Measurements from ENCODE around the gene EDIL3. TPM values are rescaled to one million over a fixed set of nuclear protein-coding genes. Genes with fewer than 3 reads are reported as not detected.

The EDIL3 gene
- total and polyA plus RNA-seq, 4 experiments from 2014 or later, result not detected

DNA sequence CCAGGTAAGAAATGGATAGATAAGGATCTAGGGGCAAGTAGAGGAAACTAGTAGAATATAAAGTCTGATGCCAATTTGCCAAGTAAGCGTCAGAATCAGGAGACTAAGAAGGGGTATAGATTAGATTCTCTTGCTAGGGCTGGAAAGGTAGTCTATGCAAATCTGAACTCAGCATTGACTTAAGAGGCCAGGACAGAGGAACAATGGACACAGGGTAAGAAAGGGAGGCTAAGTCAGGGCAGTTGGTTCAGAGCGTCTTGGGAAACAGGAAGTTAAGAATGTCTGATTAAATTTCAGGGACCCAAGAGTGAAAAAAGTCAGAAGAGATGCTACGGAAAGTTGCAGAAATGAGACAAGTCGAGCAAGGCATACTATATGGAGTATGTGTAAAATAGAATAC lies 400.8 kb downstream of the EDIL3 start:
- Histone ChIP-seq H3K4me3 (ENCODE audit: low read length in 2 of 2) (no peak overlapping the region), H3K9me3 (ENCODE audit: control insufficient read depth in 1 of 2, low read length in 2 of 2) (no peaks in the 10 kb centered on the region), H3K4me1 (ENCODE audit: insufficient read depth, low read length) (no peaks in the 10 kb centered on the region), H3K27me3 (ENCODE audit: insufficient read depth, low read length) (no peaks in the 10 kb centered on the region), H3K27ac (ENCODE audit: low read depth, low read length) (no peak overlapping the region), H3K36me3 (ENCODE audit: insufficient read depth, low read length) (no peaks in the 10 kb centered on the region)
- CTCF ChIA-PET (ENCODE audit: partially characterized antibody), result no interaction called here
- intact Hi-C loops (cut with micrococcal nuclease), result no loop called here
- no peak overlapping the region for H3K4me3 Mint-ChIP-seq
- POLR2A ChIA-PET (ENCODE audit: partially characterized antibody), result no interaction called here
- DNase-seq, result no peak
- H3K36me3 Mint-ChIP-seq, result no peaks in the 10 kb centered on the region
- no peaks in the 10 kb centered on the region for H3K4me1 Mint-ChIP-seq
- H3K27me3 Mint-ChIP-seq, result no peaks in the 10 kb centered on the region
- no peak overlapping the region for H3K27ac Mint-ChIP-seq
- H3K9me3 Mint-ChIP-seq, result peaks cover 0 to 5% (median 0%) of the 10 kb centered on the region in 8 donors

DNA sequence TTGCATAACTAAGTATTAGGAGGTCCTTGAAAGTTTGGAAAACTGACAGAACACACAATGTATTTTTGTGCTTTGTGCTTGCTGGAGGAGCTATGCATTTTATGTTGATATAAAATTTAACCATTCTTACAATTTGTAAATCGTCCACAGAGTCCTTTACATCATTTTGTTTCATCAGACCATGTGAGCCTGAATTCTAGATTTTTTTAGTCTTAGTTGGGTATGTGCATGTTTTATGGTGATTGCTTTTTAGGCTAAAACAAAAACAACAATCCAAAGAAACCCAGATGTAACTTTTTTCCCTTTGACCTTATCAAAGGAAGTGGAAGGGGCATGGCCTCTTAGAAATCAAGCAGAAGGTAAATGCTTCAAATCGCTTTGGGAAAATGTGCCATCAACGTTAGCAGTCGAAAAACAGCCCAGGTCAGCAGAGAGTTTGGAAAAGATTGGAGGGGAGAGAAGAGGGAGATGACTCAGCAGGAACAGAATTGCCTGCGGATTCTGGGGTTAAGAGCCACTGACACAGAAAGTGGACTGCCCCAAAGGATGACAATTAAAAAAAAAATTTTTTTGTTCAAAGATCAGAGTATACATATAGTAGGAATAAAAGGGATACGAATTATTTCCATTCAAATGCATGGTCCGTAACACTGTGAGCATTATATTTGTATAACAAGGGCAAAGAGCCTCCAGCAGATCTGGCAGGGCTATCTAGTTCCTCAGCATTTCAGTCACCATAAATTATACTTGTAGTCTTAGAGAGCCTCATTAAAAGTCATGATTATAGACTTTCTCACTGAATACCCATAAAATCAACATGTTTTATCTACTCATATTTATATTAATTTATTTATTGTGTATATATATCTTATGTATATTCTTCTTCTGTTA lies 410.5 kb downstream of the EDIL3 start:
- Mint-ChIP-seq H3K27ac (no peak overlapping the region), H3K4me1 (no peaks in the 10 kb centered on the region), H3K9me3 (peaks cover 0 to 1% (median 0%) of the 10 kb centered on the region in 8 donors), H3K36me3 (no peaks in the 10 kb centered on the region), H3K27me3 (no peaks in the 10 kb centered on the region), H3K4me3 (no peak overlapping the region)
- ChIA-PET POLR2A (ENCODE audit: partially characterized antibody) (no interaction called here), CTCF (ENCODE audit: partially characterized antibody) (no interaction called here)
- Histone ChIP-seq H3K27ac (ENCODE audit: low read depth, low read length) (no peak overlapping the region), H3K4me1 (ENCODE audit: insufficient read depth, low read length) (no peaks in the 10 kb centered on the region), H3K27me3 (ENCODE audit: insufficient read depth, low read length) (no peaks in the 10 kb centered on the region), H3K9me3 (ENCODE audit: control insufficient read depth in 1 of 2, low read length in 2 of 2) (no peaks in the 10 kb centered on the region), H3K4me3 (ENCODE audit: low read length in 2 of 2) (no peak overlapping the region), H3K36me3 (ENCODE audit: insufficient read depth, low read length) (no peaks in the 10 kb centered on the region)
- no peak for DNase-seq
- intact Hi-C loops (cut with micrococcal nuclease), result no loop called here

DNA sequence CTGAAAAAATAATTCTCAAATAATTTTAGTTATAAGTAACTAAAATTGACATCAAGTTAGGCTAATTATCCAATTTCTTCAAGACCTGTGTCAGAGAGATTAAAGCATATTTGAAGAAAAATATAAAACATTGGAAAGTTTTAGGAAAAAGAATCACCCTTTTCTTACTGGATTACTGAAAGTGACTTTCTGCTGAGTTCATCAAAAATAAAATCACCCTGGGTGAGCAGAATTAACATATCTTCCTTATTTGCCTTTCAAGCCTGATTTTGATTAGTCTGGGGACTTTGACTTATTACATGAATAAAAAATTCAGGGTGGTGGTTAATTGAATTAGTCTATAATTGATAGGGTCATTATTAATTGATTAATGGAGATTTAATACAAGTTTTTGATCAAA lies 411.8 kb downstream of the EDIL3 start:
- Mint-ChIP-seq H3K36me3 (no peaks in the 10 kb centered on the region), H3K27ac (no peak overlapping the region), H3K27me3 (no peaks in the 10 kb centered on the region), H3K9me3 (peaks cover 0 to 1% (median 0%) of the 10 kb centered on the region in 8 donors), H3K4me3 (no peak overlapping the region), H3K4me1 (no peaks in the 10 kb centered on the region)
- Histone ChIP-seq H3K4me3 (ENCODE audit: low read length in 2 of 2) (no peak overlapping the region), H3K27ac (ENCODE audit: low read depth, low read length) (no peak overlapping the region), H3K36me3 (ENCODE audit: insufficient read depth, low read length) (no peaks in the 10 kb centered on the region), H3K4me1 (ENCODE audit: insufficient read depth, low read length) (no peaks in the 10 kb centered on the region), H3K27me3 (ENCODE audit: insufficient read depth, low read length) (no peaks in the 10 kb centered on the region), H3K9me3 (ENCODE audit: control insufficient read depth in 1 of 2, low read length in 2 of 2) (no peaks in the 10 kb centered on the region)
- DNase-seq, result no peak
- ChIA-PET POLR2A (ENCODE audit: partially characterized antibody) (no interaction called here), CTCF (ENCODE audit: partially characterized antibody) (no interaction called here)
- intact Hi-C loops (cut with micrococcal nuclease), result no loop called here

DNA sequence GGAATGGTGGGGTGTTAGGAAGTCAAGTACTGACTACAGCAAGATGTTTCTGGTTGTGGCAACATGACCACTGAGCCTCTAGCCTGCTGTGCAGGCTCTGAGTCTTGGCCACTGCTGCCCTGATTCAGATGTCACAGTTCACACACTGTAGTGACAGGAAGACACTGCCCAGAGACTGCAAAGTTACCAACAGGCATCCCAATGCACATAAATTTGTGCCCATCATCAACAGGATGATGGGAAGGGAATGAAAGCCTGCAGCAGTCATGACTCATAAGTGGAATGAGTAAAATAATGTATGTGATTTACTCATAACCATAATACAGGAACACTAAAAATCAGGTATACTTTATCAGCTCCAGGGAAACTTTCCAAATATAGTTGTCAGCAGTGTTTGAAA lies 412.4 kb downstream of the EDIL3 start:
- no peaks in the 10 kb centered on the region for H3K36me3 ChIP-seq (ENCODE audit: insufficient read depth, low read length)
- no peak for DNase-seq
- no peak overlapping the region for H3K4me3 ChIP-seq (ENCODE audit: low read length in 2 of 2)
- H3K27ac ChIP-seq (ENCODE audit: low read depth, low read length), result no peak overlapping the region
- no peak overlapping the region for H3K4me3 Mint-ChIP-seq
- no peaks in the 10 kb centered on the region for H3K27me3 ChIP-seq (ENCODE audit: insufficient read depth, low read length)
- ChIA-PET POLR2A (ENCODE audit: partially characterized antibody) (no interaction called here), CTCF (ENCODE audit: partially characterized antibody) (no interaction called here)
- no peak overlapping the region for H3K27ac Mint-ChIP-seq
- no peaks in the 10 kb centered on the region for H3K4me1 ChIP-seq (ENCODE audit: insufficient read depth, low read length)
- no peaks in the 10 kb centered on the region for H3K9me3 ChIP-seq (ENCODE audit: control insufficient read depth in 1 of 2, low read length in 2 of 2)
- intact Hi-C loops (cut with micrococcal nuclease), result no loop called here
- peaks cover 0 to 1% (median 0%) of the 10 kb centered on the region in 8 donors for H3K9me3 Mint-ChIP-seq
- no peaks in the 10 kb centered on the region for H3K27me3 Mint-ChIP-seq
- no peaks in the 10 kb centered on the region for H3K4me1 Mint-ChIP-seq
- no peaks in the 10 kb centered on the region for H3K36me3 Mint-ChIP-seq

DNA sequence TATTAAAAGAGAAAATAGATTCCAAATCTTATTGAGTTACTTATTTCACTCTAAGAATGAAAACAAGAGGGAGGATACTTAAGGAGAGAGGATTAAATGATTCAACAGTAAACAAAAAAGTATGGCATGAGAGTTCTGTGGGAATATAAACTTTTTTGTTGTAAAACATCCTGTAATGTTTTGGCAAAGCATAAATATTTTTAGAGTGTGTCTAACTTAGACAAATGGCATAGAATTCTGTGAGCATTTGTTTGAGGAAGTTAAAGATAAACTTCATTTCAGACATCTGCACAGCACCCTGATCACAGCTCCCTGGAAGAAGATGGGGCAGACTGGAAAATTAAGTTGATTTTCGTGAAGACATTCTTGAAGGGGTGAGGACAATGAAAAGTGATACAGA lies 417.3 kb downstream of the EDIL3 start:
- Histone ChIP-seq H3K9me3 (ENCODE audit: control insufficient read depth in 1 of 2, low read length in 2 of 2) (no peaks in the 10 kb centered on the region), H3K27me3 (ENCODE audit: insufficient read depth, low read length) (no peaks in the 10 kb centered on the region), H3K27ac (ENCODE audit: low read depth, low read length) (no peak overlapping the region), H3K4me1 (ENCODE audit: insufficient read depth, low read length) (no peaks in the 10 kb centered on the region), H3K4me3 (ENCODE audit: low read length in 2 of 2) (no peak overlapping the region), H3K36me3 (ENCODE audit: insufficient read depth, low read length) (no peaks in the 10 kb centered on the region)
- POLR2A ChIA-PET (ENCODE audit: partially characterized antibody), result no interaction called here
- intact Hi-C loops (cut with micrococcal nuclease), result no loop called here
- DNase-seq, result no peak
- Mint-ChIP-seq H3K9me3 (peaks cover 0 to 3% (median 0%) of the 10 kb centered on the region in 8 donors), H3K27me3 (no peaks in the 10 kb centered on the region), H3K4me3 (no peak overlapping the region), H3K36me3 (no peaks in the 10 kb centered on the region), H3K4me1 (no peaks in the 10 kb centered on the region), H3K27ac (no peak overlapping the region)
- CTCF ChIA-PET (ENCODE audit: partially characterized antibody), result interaction anchor here (0.7 kb wide), 1 partner anchor 9 kb away, joined by 3 read pairs; no protein-coding TSS in a partner anchor

DNA sequence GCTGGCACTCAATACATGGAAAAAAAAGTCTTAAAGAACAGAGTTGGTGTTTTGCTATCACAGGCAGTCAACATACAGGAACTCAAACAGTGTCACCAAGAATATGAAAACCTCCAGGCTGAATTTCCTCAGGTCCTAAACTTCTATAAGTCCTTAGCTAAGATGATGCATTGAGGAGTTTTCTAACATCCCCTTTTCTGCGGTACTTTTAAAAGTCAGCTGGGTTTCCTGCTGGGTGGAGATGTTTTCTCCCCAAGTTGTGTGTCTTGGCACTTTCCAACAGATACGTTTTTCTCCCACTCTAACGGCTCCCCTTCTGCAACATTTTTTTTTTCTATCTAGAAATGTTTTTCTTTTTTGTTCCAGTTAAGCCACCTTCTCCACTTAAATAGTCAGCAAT lies 419.2 kb downstream of the EDIL3 start:
- intact Hi-C loops (cut with micrococcal nuclease), result no loop called here
- no peaks in the 10 kb centered on the region for H3K4me1 Mint-ChIP-seq

DNA sequence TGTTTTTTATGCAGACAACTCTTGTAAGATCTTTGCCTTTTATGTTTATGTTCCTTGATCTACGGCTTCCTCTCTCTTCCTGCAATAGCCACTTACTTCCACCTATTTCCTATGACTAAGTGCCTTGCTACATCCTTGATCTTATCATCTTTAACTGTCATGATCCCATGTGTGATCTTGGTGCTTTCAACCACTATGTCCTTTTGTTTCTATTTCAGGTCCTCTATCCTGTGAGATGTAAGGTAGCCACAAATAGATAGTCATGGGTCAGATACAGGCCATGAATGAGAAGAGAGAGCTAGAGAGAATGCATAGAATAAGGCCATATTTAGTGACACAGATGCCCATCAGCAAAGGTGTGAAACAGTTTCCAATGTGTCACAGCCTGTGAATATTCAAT lies 420.4 kb downstream of the EDIL3 start:
- Mint-ChIP-seq H3K36me3 (no peaks in the 10 kb centered on the region), H3K4me3 (no peak overlapping the region), H3K9me3 (peaks cover 0 to 3% (median 0%) of the 10 kb centered on the region in 8 donors), H3K27me3 (no peaks in the 10 kb centered on the region), H3K4me1 (no peaks in the 10 kb centered on the region), H3K27ac (no peak overlapping the region)
- Histone ChIP-seq H3K27me3 (ENCODE audit: insufficient read depth, low read length) (no peaks in the 10 kb centered on the region), H3K9me3 (ENCODE audit: control insufficient read depth in 1 of 2, low read length in 2 of 2) (no peaks in the 10 kb centered on the region), H3K27ac (ENCODE audit: low read depth, low read length) (no peak overlapping the region), H3K36me3 (ENCODE audit: insufficient read depth, low read length) (no peaks in the 10 kb centered on the region), H3K4me1 (ENCODE audit: insufficient read depth, low read length) (no peaks in the 10 kb centered on the region), H3K4me3 (ENCODE audit: low read length in 2 of 2) (no peak overlapping the region)
- DNase-seq, result no peak
- ChIA-PET POLR2A (ENCODE audit: partially characterized antibody) (no interaction called here), CTCF (ENCODE audit: partially characterized antibody) (no interaction called here)
- intact Hi-C loops (cut with micrococcal nuclease), result no loop called here

More for the DNA sequence above, 419.2 kb downstream of the EDIL3 start:
- CTCF ChIA-PET (ENCODE audit: partially characterized antibody), result no interaction called here
- Mint-ChIP-seq H3K27ac (no peak overlapping the region), H3K36me3 (no peaks in the 10 kb centered on the region), H3K9me3 (peaks cover 0 to 3% (median 0%) of the 10 kb centered on the region in 8 donors), H3K4me3 (no peak overlapping the region), H3K27me3 (no peaks in the 10 kb centered on the region)
- H3K4me1 ChIP-seq (ENCODE audit: insufficient read depth, low read length), result no peaks in the 10 kb centered on the region
- H3K9me3 ChIP-seq (ENCODE audit: control insufficient read depth in 1 of 2, low read length in 2 of 2), result no peaks in the 10 kb centered on the region
- POLR2A ChIA-PET (ENCODE audit: partially characterized antibody), result no interaction called here
- DNase-seq, result peak in 1 of 5 donors; percentile 8
- no peak overlapping the region for H3K4me3 ChIP-seq (ENCODE audit: low read length in 2 of 2)
- no peak overlapping the region for H3K27ac ChIP-seq (ENCODE audit: low read depth, low read length)
- no peaks in the 10 kb centered on the region for H3K27me3 ChIP-seq (ENCODE audit: insufficient read depth, low read length)
- H3K36me3 ChIP-seq (ENCODE audit: insufficient read depth, low read length), result no peaks in the 10 kb centered on the region

Measured in CD4-positive, alpha-beta memory T cell (primary cell).